Immature natural killer cell (primary cell): ENCODE results near the gene MED29. TPM values are rescaled to one million over a fixed set of nuclear protein-coding genes. Genes with fewer than 3 reads are reported as not detected.

Experiments used
- DNase-seq, 3 donors: peaks; one replicate each; pipeline ENCODE4 v3.0.0; 2022; ENCODE audit warnings: mixed read lengths in 1 of 3
- H3K27ac Mint-ChIP-seq, 6 donors: one replicate each; pipeline ENCODE4 v1.8.0; 2020; ENCODE audit warnings: mixed read lengths in 6 of 6, mild to moderate bottlenecking in 5 of 6, inconsistent platforms in 4 of 6, moderate library complexity in 3 of 6
- H3K27me3 Mint-ChIP-seq, 3 donors: one replicate each; pipeline ENCODE4 v1.8.0; 2020 to 2021; ENCODE audit warnings: low read depth in 3 of 3, mild to moderate bottlenecking in 3 of 3, mixed read lengths in 3 of 3, moderate library complexity in 3 of 3, inconsistent platforms in 1 of 3
- H3K36me3 Mint-ChIP-seq, 3 donors: one replicate each; pipeline ENCODE4 v1.8.0; 2020; ENCODE audit warnings: mixed read lengths in 3 of 3, inconsistent platforms in 2 of 3, mild to moderate bottlenecking in 2 of 3
- H3K4me1 Mint-ChIP-seq, 2 donors: one replicate each; pipeline ENCODE4 v1.8.0; 2020; ENCODE audit warnings: inconsistent platforms in 2 of 2, mild to moderate bottlenecking in 2 of 2, mixed read lengths in 2 of 2, moderate library complexity in 1 of 2
- H3K4me3 Mint-ChIP-seq, 5 donors: one replicate each; pipeline ENCODE4 v1.8.0; 2020; ENCODE audit warnings: mild to moderate bottlenecking in 5 of 5, mixed read lengths in 5 of 5, inconsistent platforms in 3 of 5, moderate library complexity in 3 of 5
- H3K9me3 Mint-ChIP-seq, 6 donors: one replicate each; pipeline ENCODE4 v1.8.0; 2020; ENCODE audit warnings: mild to moderate bottlenecking in 6 of 6, mixed read lengths in 6 of 6, inconsistent platforms in 4 of 6, moderate library complexity in 3 of 6
- polyA plus RNA-seq, 3 donors: library from polyadenylated mRNA; unstranded; fragments of 300-500 nt; fragmentation: Illumina TruSeq; gene quantifications; one replicate each; pipeline ENCODE4 v1.2.3, GENCODE V29; 2021

MED29 gene
- polyA plus RNA-seq, 3 donors from 2014 or later = 41.6 to 64.7 (median 41.8) TPM

GRCh38 chr19:39397360-39398296 is 6.5 kb downstream of the MED29 start:
- H3K27ac Mint-ChIP-seq = peak overlapping the region; percentile 97 to 100 (median 99)
- peaks cover 58 to 59% of the 10 kb centered on the region in 2 donors for H3K4me1 Mint-ChIP-seq
- peaks cover 5 to 15% (median 12%) of the 10 kb centered on the region in 3 donors for H3K36me3 Mint-ChIP-seq
- DNase-seq = peak; percentile 90 to 92 (median 90)
- no peaks in the 10 kb centered on the region for H3K9me3 Mint-ChIP-seq
- H3K27me3 Mint-ChIP-seq = peaks cover 19 to 30% (median 27%) of the 10 kb centered on the region in 3 donors
- H3K4me3 Mint-ChIP-seq = peak overlapping the region; percentile 71 to 81 (median 77)

GRCh38 chr19:39398297-39398864 is 7.2 kb downstream of the MED29 start:
- H3K4me1 Mint-ChIP-seq = peaks cover 60 to 61% of the 10 kb centered on the region in 2 donors
- peak overlapping the region; percentile 71 to 81 (median 77) for H3K4me3 Mint-ChIP-seq
- peaks cover 5 to 14% (median 12%) of the 10 kb centered on the region in 3 donors for H3K36me3 Mint-ChIP-seq
- no peaks in the 10 kb centered on the region for H3K9me3 Mint-ChIP-seq
- DNase-seq = peak; percentile 57 to 61 (median 60)
- H3K27ac Mint-ChIP-seq = peak overlapping the region; percentile 97 to 100 (median 99)
- peaks cover 22 to 36% (median 33%) of the 10 kb centered on the region in 3 donors for H3K27me3 Mint-ChIP-seq

GRCh38 chr19:39399668-39400050 is 8.5 kb downstream of the MED29 start:
- H3K27ac Mint-ChIP-seq = peak overlapping the region; percentile 97 to 100 (median 99)
- DNase-seq = no peak
- H3K9me3 Mint-ChIP-seq = no peaks in the 10 kb centered on the region
- peaks cover 30 to 46% (median 43%) of the 10 kb centered on the region in 3 donors for H3K27me3 Mint-ChIP-seq
- H3K4me1 Mint-ChIP-seq = peaks cover 60 to 63% of the 10 kb centered on the region in 2 donors
- H3K36me3 Mint-ChIP-seq = peaks cover 5 to 7% (median 6%) of the 10 kb centered on the region in 3 donors
- H3K4me3 Mint-ChIP-seq = peak overlapping the region; percentile 20 to 77 (median 58)

GRCh38 chr19:39400061-39400460 is 8.9 kb downstream of the MED29 start:
- peaks cover 33 to 46% (median 43%) of the 10 kb centered on the region in 3 donors for H3K27me3 Mint-ChIP-seq

GRCh38 chr19:39401070-39401548 is 9.9 kb downstream of the MED29 start:
- Mint-ChIP-seq H3K27ac (peak overlapping the region; percentile 97 to 100 (median 99)), H3K9me3 (no peaks in the 10 kb centered on the region), H3K4me1 (peaks cover 67 to 76% of the 10 kb centered on the region in 2 donors), H3K4me3 (peak overlapping the region; percentile 68 to 89 (median 77)), H3K27me3 (peaks cover 36 to 52% (median 51%) of the 10 kb centered on the region in 3 donors), H3K36me3 (peaks cover 0 to 3% (median 0%) of the 10 kb centered on the region in 3 donors)
- DNase-seq = no peak

More at GRCh38 chr19:39400061-39400460, 8.9 kb downstream of the MED29 start:
- no peak for DNase-seq
- Mint-ChIP-seq H3K27ac (peak overlapping the region; percentile 97 to 100 (median 99)), H3K36me3 (peaks cover 3 to 6% (median 4%) of the 10 kb centered on the region in 3 donors), H3K4me3 (peak overlapping the region; percentile 20 to 77 (median 58)), H3K9me3 (no peaks in the 10 kb centered on the region), H3K4me1 (peaks cover 60 to 67% of the 10 kb centered on the region in 2 donors)

- H3K27me3 Mint-ChIP-seq = peaks cover 41 to 57% (median 54%) of the 10 kb centered on the region in 3 donors
- H3K4me3 Mint-ChIP-seq = peak overlapping the region; percentile 68 to 89 (median 77)
- H3K27ac Mint-ChIP-seq = peak overlapping the region; percentile 97 to 100 (median 99)
- peaks cover 72 to 78% of the 10 kb centered on the region in 2 donors for H3K4me1 Mint-ChIP-seq
- DNase-seq = peak; percentile 95 to 97 (median 96)
- H3K9me3 Mint-ChIP-seq = no peaks in the 10 kb centered on the region
- H3K36me3 Mint-ChIP-seq = peaks cover 0 to 3% (median 0%) of the 10 kb centered on the region in 3 donors
These were observed 10.6 kb downstream of the MED29 start for GRCh38 chr19:39401549-39402345.

GRCh38 chr19:39402346-39403300 is 11.4 kb downstream of the MED29 start:
- H3K9me3 Mint-ChIP-seq = no peaks in the 10 kb centered on the region
- peaks cover 68 to 74% of the 10 kb centered on the region in 2 donors for H3K4me1 Mint-ChIP-seq
- H3K27ac Mint-ChIP-seq = peak overlapping the region; percentile 97 to 100 (median 99)
- H3K27me3 Mint-ChIP-seq = peaks cover 49 to 66% (median 63%) of the 10 kb centered on the region in 3 donors
- H3K4me3 Mint-ChIP-seq = peak overlapping the region; percentile 68 to 89 (median 77)
- H3K36me3 Mint-ChIP-seq = peaks cover 3 to 6% (median 3%) of the 10 kb centered on the region in 3 donors
- peak; percentile 87 to 92 (median 90) for DNase-seq

GRCh38 chr19:39403331-39404312 is 12.4 kb downstream of the MED29 start:
- DNase-seq = peak; percentile 98 to 99 (median 98)
- Mint-ChIP-seq H3K4me1 (peaks cover 66 to 73% of the 10 kb centered on the region in 2 donors), H3K36me3 (peaks cover 12 to 16% (median 12%) of the 10 kb centered on the region in 3 donors), H3K27ac (peak overlapping the region; percentile 97 to 100 (median 99)), H3K4me3 (peak overlapping the region; percentile 68 to 89 (median 77)), H3K27me3 (peaks cover 59 to 71% (median 71%) of the 10 kb centered on the region in 3 donors), H3K9me3 (peaks cover 0 to 8% (median 0%) of the 10 kb centered on the region in 6 donors)

GRCh38 chr19:39405261-39405957 is 14.2 kb downstream of the MED29 start:
- Mint-ChIP-seq H3K4me3 (peak overlapping the region; percentile 36 to 91 (median 89)), H3K27ac (peak overlapping the region; percentile 91 to 99 (median 99)), H3K9me3 (peaks cover 0 to 13% (median 0%) of the 10 kb centered on the region in 6 donors), H3K27me3 (peaks cover 75 to 84% (median 81%) of the 10 kb centered on the region in 3 donors), H3K4me1 (peaks cover 62 to 68% of the 10 kb centered on the region in 2 donors), H3K36me3 (peaks cover 14 to 20% (median 16%) of the 10 kb centered on the region in 3 donors)
- DNase-seq = no peak

- peaks cover 0 to 13% (median 0%) of the 10 kb centered on the region in 6 donors for H3K9me3 Mint-ChIP-seq
- peaks cover 64 to 69% of the 10 kb centered on the region in 2 donors for H3K4me1 Mint-ChIP-seq
- H3K27ac Mint-ChIP-seq = peak overlapping the region; percentile 91 to 99 (median 99)
- H3K4me3 Mint-ChIP-seq = peak overlapping the region; percentile 84 to 91 (median 89)
- H3K27me3 Mint-ChIP-seq = peaks cover 80 to 87% (median 86%) of the 10 kb centered on the region in 3 donors
- H3K36me3 Mint-ChIP-seq = peaks cover 14 to 20% (median 16%) of the 10 kb centered on the region in 3 donors
- DNase-seq = peak; percentile 82 to 85 (median 84)
These were observed 14.9 kb downstream of the MED29 start for GRCh38 chr19:39405958-39406655.
